Lung (tissue), 12 donors: ENCODE measurements around the gene TPSD1. TPM values are rescaled to one million over a fixed set of nuclear protein-coding genes. Genes with fewer than 3 reads are reported as not detected.

Experiments
- ATAC-seq: fragments of 200-7000 bp; cut with Tn5 transposase; one replicate; pipeline ENCODE4 v1.9.1; 2020; ENCODE audit warnings: moderate number of reproducible peaks; ENCODE audit not compliant: insufficient read depth, low FRiP score
- DNase-seq, 3 donors: peaks; one replicate each; pipeline ENCODE4 v3.0.0-alpha.2; 2013 to 2017
- H3K27ac ChIP-seq, 2 donors: one replicate each; pipeline ENCODE4 v1.5.1; 2013; ENCODE audit warnings: mild to moderate bottlenecking in 2 of 2, moderate library complexity in 2 of 2, control low read depth in 1 of 2, inconsistent platforms in 1 of 2, low read depth in 1 of 2, low read length in 1 of 2
- H3K27me3 ChIP-seq, 3 donors: one replicate each; pipeline ENCODE4 v1.5.1; 2013; ENCODE audit warnings: low read length in 2 of 3; ENCODE audit not compliant: control insufficient read depth in 3 of 3, insufficient read depth in 3 of 3
- H3K36me3 ChIP-seq, 4 donors: one replicate each; pipeline ENCODE4 v1.5.1; 2013; ENCODE audit warnings: low read length in 4 of 4, mild to moderate bottlenecking in 1 of 4, moderate library complexity in 1 of 4; ENCODE audit not compliant: control insufficient read depth in 4 of 4, insufficient read depth in 4 of 4
- H3K4me1 ChIP-seq, 5 donors: one replicate each; pipeline ENCODE4 v1.5.1; 2013; ENCODE audit warnings: low read length in 5 of 5, mild to moderate bottlenecking in 2 of 5, moderate library complexity in 1 of 5; ENCODE audit not compliant: control insufficient read depth in 5 of 5, insufficient read depth in 5 of 5
- H3K4me3 ChIP-seq: one replicate; pipeline ENCODE4 v1.5.1; 2013; ENCODE audit warnings: mild to moderate bottlenecking, control low read depth, moderate library complexity
- H3K9ac ChIP-seq, 2 donors: one replicate each; pipeline ENCODE4 v1.5.1; 2013; ENCODE audit warnings: low read length in 2 of 2, control low read depth in 1 of 2; ENCODE audit not compliant: insufficient read depth in 1 of 2
- H3K9me3 ChIP-seq, 4 donors: one replicate each; pipeline ENCODE4 v1.5.1; 2013; ENCODE audit warnings: low read length in 3 of 4, mild to moderate bottlenecking in 1 of 4, moderate library complexity in 1 of 4; ENCODE audit not compliant: control insufficient read depth in 4 of 4, insufficient read depth in 3 of 4
- WGBS, 2 donors: extraction: QIAGEN DNeasy Blood & Tissue Kit; methylation state at CpG; one replicate each; pipeline ENCODE4 v1.1.7; 2013; 5-methylcytosine and 5-hydroxymethylcytosine counted together
- polyA plus RNA-seq, 2 donors: library from polyadenylated mRNA; stranded (reverse); fragments of 200-250 nt; gene quantifications; one replicate each; pipeline ENCODE4 v1.2.1, GENCODE V29; 2013
- total RNA-seq, 2 donors: library from RNA; depleted of rRNA in 1 of 2; stranded (reverse); fragments of >200 nt in 1 of 2; gene quantifications; one replicate each; pipeline ENCODE4 v1.2.1, GENCODE V29; 2014 to 2021
- TF ChIP-seq, protein P1 (sequence below): IDR thresholded peaks from 2 replicates; pipeline ENCODE4 v1.5.1; 2012; ENCODE audit warnings: mild to moderate bottlenecking; ENCODE audit errors: control extremely low read depth, extremely low read depth
- donor health status: control.
- donor health status: control.
- donor health status: Bipolar disorder and iron deficiency.
- donor health status: healthy.
- donor health status: DM: yes; HTN: yes; CAD: no.

TPSD1 gene
- total and polyA plus RNA-seq, 4 donors, result 0.54 to 7.0 (median 2.9) TPM; not detected in 1

DNA sequence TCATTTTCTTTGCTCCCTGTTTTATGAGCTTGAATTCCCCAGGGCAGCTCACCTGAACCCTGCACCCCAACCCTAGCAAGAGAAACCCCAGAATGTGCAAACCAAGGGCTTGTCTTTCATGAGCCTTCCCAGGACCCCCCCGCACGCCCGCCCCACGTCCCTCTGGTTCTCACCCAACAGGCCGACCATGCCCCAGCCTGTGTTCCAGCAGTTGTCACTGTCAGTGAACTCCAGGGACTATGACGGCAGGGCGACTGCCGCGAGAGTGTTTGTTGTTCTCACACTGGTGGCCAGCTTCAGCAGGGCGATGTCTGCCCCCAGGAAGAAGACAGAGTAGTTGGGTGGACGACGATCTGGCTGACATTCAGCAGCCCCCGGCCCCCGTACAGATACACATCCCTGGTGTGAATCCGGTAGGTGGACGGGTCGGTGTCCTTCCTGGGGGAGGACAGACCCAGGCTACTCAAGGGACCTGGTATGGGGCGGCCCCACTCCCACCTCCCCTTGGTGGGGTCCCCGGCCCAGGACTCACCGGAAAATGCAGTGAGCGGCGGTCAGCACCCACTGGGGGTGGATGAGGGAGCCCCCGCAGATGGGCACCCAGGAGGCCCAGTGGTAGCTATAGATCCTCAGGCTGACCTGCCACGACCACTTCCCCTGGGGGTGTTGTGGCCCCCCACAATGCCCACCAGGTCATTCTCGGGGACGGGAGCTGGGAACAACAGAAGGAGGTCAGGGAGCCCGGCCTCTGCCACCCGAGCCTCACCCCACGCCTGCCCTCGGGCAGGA lies 20.1 kb downstream of the TPSD1 start:
- no peak for ATAC-seq
- H3K27me3 ChIP-seq, result peaks cover 0 to 3% (median 0%) of the 10 kb centered on the region in 3 donors
- no peak for DNase-seq
- no peak overlapping the region for H3K4me3 ChIP-seq
- TF ChIP-seq, protein P1, sequence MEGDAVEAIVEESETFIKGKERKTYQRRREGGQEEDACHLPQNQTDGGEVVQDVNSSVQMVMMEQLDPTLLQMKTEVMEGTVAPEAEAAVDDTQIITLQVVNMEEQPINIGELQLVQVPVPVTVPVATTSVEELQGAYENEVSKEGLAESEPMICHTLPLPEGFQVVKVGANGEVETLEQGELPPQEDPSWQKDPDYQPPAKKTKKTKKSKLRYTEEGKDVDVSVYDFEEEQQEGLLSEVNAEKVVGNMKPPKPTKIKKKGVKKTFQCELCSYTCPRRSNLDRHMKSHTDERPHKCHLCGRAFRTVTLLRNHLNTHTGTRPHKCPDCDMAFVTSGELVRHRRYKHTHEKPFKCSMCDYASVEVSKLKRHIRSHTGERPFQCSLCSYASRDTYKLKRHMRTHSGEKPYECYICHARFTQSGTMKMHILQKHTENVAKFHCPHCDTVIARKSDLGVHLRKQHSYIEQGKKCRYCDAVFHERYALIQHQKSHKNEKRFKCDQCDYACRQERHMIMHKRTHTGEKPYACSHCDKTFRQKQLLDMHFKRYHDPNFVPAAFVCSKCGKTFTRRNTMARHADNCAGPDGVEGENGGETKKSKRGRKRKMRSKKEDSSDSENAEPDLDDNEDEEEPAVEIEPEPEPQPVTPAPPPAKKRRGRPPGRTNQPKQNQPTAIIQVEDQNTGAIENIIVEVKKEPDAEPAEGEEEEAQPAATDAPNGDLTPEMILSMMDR, result no peak
- H3K27ac ChIP-seq, result no peak overlapping the region
- peaks cover 0 to 3% (median 0%) of the 10 kb centered on the region in 4 donors for H3K9me3 ChIP-seq
- H3K4me1 ChIP-seq, result peaks cover 0 to 14% (median 4%) of the 10 kb centered on the region in 5 donors
- no peak overlapping the region for H3K9ac ChIP-seq
- 65 to 71% methylated on average over 27 to 30 of the region's 30 CpGs for WGBS, 2 donors
- no peaks in the 10 kb centered on the region for H3K36me3 ChIP-seq

DNA sequence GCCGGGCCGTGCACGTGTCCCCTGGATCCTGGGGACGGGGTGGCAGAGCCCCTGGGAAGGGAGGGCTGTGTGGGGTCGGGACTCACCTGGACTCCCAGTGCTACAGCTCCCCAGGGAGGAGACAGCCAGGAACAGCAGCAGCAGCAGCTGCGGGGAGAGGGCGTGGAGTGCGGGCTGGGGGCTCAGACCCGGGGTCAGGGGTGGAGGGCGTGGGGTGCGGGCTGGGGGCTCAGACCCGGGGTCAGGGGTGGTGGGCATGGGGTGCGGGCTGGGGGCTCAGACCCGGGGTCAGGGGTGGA lies 20.7 kb downstream of the TPSD1 start:
- H3K4me1 ChIP-seq, result peaks cover 0 to 12% (median 2%) of the 10 kb centered on the region in 5 donors
- H3K9ac ChIP-seq, result no peak overlapping the region
- TF ChIP-seq, protein P1, result no peak
- ATAC-seq (no peak), DNase-seq (no peak)
- H3K27ac ChIP-seq, result no peak overlapping the region
- peaks cover 0 to 3% (median 0%) of the 10 kb centered on the region in 4 donors for H3K9me3 ChIP-seq
- H3K4me3 ChIP-seq, result no peak overlapping the region
- 77 to 95% methylated on average over 9 to 14 of the region's 14 CpGs for WGBS, 2 donors
- H3K27me3 ChIP-seq, result peaks cover 0 to 3% (median 0%) of the 10 kb centered on the region in 3 donors
- H3K36me3 ChIP-seq, result no peaks in the 10 kb centered on the region

DNA sequence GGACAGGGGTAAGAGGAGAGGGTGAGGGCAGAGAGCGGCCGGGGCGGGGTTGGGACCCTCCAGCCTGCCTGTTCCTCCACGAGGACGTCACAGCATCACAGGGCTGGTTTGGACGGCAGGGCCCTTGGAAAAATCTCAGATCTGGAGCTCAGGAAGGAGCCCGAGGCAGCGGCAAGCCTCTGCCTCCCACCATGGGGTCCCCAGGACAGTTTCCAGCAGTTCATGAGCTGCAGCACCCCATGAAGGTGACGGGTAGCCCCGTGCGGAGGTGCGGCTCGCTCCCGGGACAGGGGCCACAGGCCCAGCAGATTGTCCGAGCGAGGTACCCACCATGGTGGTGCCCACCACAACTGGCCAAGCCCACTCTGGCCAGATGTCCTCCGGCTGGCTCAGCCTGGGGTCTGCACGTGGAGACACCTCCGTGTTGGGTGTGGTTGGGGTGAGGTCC lies 21.3 kb downstream of the TPSD1 start:
- Histone ChIP-seq H3K4me1 (peaks cover 0 to 6% (median under 1%) of the 10 kb centered on the region in 5 donors), H3K27ac (no peak overlapping the region), H3K9me3 (peaks cover 0 to 3% (median 0%) of the 10 kb centered on the region in 4 donors), H3K9ac (no peak overlapping the region), H3K4me3 (no peak overlapping the region), H3K27me3 (peaks cover 0 to 3% (median 0%) of the 10 kb centered on the region in 3 donors), H3K36me3 (no peaks in the 10 kb centered on the region)
- DNase-seq (no peak), ATAC-seq (no peak)
- WGBS, 2 donors, result 68 to 73% methylated on average over 19 of the region's 19 CpGs
- TF ChIP-seq, protein P1, result no peak
